Left ventricle myocardium inferior (tissue), 1 donor: ENCODE results near the gene IKZF2. TPM values are rescaled to one million over a fixed set of nuclear protein-coding genes. Genes with fewer than 3 reads are reported as not detected.

Experiments
- DNase-seq: peaks from one replicate; pipeline ENCODE4 v3.0.0-alpha.2; 2020
- H3K27ac ChIP-seq: fragments of 200-600 bp; replicated peaks from 2 replicates; pipeline ENCODE4 v1.8.0; 2021
- H3K27me3 ChIP-seq: fragments of 200-600 bp; 2 replicates; pipeline ENCODE4 v1.8.0; 2021; ENCODE audit warnings: low read depth
- H3K36me3 ChIP-seq: fragments of 200-600 bp; 2 replicates; pipeline ENCODE4 v1.8.0; 2021
- H3K4me1 ChIP-seq: fragments of 200-600 bp; 2 replicates; pipeline ENCODE4 v1.8.0; 2021
- H3K4me3 ChIP-seq: fragments of 200-600 bp; 2 replicates; pipeline ENCODE4 v1.8.0; 2021; ENCODE audit warnings: mild to moderate bottlenecking, moderate library complexity
- H3K9me3 ChIP-seq: fragments of 200-600 bp; replicated peaks from 2 replicates; pipeline ENCODE4 v1.8.0; 2021
- intact Hi-C: fragments of 100-400 bp; cut with micrococcal nuclease; formaldehyde crosslinking; loops from one replicate; pipeline ENCODE4 v1.11.0; 2022
- total RNA-seq: library from RNA; stranded (reverse); fragmentation: NEBNext Ultra II Directional; extraction: Animal tissue kit (Norgen Biotek cat#: 25700); gene quantifications from one replicate; pipeline ENCODE4 v1.2.1, GENCODE V29; 2021
- TF ChIP-seq, protein P1 (sequence below): fragments of 200-600 bp; IDR thresholded peaks from 2 replicates; pipeline ENCODE4 v1.8.0; 2021; ENCODE audit warnings: antibody characterized with exemption, mild to moderate bottlenecking, borderline replicate concordance
- donor health status: DM: no; HTN: yes; CAD: no; lungs with severe emphysema.

The IKZF2 gene
- total RNA-seq, 1 donor from 2014 or later: 6.8 TPM

DNA sequence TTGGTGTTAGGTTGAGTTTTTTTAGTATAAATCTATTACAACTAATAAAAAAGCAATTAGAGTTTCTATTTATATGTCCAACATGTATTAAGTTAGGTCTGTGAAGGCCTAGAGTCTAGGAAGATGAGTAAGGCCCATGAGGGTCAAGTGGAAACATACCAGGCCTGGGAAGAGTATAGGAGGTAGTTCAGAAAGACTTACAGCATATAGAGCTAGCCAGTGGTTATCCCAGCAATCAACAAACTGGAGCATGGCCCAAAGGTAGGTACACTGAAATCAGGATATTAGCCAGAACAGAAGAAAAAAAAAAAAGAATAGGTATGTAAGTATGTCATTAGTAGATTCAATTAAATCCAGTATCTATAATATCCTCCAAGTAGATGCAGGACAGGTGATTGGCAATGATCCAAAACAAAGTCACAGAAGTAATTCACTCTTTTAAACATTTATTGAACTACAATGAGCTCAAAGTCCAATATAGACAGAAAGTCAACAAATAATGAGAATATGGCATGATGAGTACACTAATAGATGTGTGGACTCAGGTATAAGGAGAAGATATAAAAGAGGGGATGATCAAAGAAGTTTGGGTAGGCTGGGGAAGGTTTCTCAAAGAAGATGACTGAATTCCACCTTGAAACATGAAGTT lies 70.3 kb downstream of the IKZF2 start:
- TF ChIP-seq, protein P1, sequence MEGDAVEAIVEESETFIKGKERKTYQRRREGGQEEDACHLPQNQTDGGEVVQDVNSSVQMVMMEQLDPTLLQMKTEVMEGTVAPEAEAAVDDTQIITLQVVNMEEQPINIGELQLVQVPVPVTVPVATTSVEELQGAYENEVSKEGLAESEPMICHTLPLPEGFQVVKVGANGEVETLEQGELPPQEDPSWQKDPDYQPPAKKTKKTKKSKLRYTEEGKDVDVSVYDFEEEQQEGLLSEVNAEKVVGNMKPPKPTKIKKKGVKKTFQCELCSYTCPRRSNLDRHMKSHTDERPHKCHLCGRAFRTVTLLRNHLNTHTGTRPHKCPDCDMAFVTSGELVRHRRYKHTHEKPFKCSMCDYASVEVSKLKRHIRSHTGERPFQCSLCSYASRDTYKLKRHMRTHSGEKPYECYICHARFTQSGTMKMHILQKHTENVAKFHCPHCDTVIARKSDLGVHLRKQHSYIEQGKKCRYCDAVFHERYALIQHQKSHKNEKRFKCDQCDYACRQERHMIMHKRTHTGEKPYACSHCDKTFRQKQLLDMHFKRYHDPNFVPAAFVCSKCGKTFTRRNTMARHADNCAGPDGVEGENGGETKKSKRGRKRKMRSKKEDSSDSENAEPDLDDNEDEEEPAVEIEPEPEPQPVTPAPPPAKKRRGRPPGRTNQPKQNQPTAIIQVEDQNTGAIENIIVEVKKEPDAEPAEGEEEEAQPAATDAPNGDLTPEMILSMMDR: no peak
- intact Hi-C loops: no loop called here
- no peak overlapping the region for H3K4me3 ChIP-seq
- no peaks in the 10 kb centered on the region for H3K9me3 ChIP-seq
- H3K36me3 ChIP-seq: no peaks in the 10 kb centered on the region
- H3K27ac ChIP-seq: no peak overlapping the region
- no peaks in the 10 kb centered on the region for H3K27me3 ChIP-seq
- peaks cover 8% of the 10 kb centered on the region for H3K4me1 ChIP-seq
- DNase-seq: no peak

DNA sequence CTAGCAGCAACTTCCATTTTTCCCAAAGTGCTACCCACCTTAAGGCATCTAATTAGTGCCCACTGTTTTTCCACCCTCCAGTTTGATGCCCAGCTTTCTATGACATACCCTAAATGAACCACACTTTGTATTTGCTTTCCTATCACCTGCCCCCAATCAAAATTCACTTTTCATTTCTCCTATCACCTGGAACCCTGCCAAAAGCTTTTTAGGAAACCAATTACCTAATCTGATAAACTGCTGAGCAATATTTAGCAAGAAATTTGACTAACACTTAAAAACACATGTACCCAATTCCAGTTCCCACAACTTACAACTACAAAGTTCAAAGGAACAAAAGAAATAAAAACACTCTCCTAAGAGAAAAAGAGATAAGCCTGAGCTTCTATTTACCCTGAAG lies 71.7 kb downstream of the IKZF2 start:
- no peaks in the 10 kb centered on the region for H3K9me3 ChIP-seq
- no peak overlapping the region for H3K4me3 ChIP-seq
- TF ChIP-seq, protein P1: no peak
- intact Hi-C loops: no loop called here
- no peaks in the 10 kb centered on the region for H3K27me3 ChIP-seq
- H3K27ac ChIP-seq: no peak overlapping the region
- no peaks in the 10 kb centered on the region for H3K36me3 ChIP-seq
- DNase-seq: no peak
- H3K4me1 ChIP-seq: no peaks in the 10 kb centered on the region

DNA sequence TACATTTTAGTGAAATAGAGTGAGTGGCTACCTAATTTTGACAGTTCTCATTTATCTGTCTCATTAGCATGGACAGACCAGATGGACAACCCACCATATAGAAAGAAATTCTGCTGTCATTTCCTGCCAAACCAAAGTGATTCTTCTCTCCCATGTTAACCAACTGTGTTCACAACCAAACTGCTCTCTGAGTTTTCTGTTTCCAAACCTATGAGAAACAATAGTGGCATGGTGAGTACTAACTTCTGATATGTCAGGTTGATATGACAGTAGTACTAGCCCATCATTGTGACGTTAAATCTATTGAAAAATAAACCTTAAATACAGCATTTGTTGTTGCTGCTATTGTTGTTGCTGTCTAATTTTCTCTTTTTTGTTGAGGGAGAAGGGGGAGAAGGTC lies 72.7 kb downstream of the IKZF2 start:
- Histone ChIP-seq H3K9me3 (no peaks in the 10 kb centered on the region), H3K27me3 (no peaks in the 10 kb centered on the region), H3K4me1 (no peaks in the 10 kb centered on the region), H3K4me3 (no peak overlapping the region), H3K36me3 (no peaks in the 10 kb centered on the region), H3K27ac (no peak overlapping the region)
- intact Hi-C loops: no loop called here
- TF ChIP-seq, protein P1: no peak
- no peak for DNase-seq

DNA sequence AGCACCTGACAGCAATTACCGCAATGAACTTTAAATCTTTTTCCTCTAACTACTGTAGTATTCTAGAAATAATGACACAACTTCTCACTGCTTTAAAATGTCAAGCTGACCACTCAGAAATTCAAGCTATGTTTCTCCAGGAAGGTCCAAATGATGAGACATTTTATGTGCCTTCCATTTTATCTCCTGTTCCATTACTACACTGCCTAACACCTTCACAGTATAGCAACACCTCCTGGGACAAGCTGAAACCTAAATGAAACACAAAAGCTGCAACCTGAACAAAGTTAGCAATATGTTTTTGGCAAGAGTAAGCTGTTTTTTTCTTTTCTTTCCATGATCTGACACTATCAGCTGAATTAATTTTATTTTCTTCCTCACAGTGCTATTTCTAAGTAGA lies 81.9 kb downstream of the IKZF2 start:
- TF ChIP-seq, protein P1: no peak
- H3K4me3 ChIP-seq: no peak overlapping the region
- H3K36me3 ChIP-seq: no peaks in the 10 kb centered on the region
- H3K27me3 ChIP-seq: no peaks in the 10 kb centered on the region
- H3K4me1 ChIP-seq: peaks cover 43% of the 10 kb centered on the region
- no peaks in the 10 kb centered on the region for H3K9me3 ChIP-seq
- intact Hi-C loops: no loop called here
- no peak for DNase-seq
- no peak overlapping the region for H3K27ac ChIP-seq

DNA sequence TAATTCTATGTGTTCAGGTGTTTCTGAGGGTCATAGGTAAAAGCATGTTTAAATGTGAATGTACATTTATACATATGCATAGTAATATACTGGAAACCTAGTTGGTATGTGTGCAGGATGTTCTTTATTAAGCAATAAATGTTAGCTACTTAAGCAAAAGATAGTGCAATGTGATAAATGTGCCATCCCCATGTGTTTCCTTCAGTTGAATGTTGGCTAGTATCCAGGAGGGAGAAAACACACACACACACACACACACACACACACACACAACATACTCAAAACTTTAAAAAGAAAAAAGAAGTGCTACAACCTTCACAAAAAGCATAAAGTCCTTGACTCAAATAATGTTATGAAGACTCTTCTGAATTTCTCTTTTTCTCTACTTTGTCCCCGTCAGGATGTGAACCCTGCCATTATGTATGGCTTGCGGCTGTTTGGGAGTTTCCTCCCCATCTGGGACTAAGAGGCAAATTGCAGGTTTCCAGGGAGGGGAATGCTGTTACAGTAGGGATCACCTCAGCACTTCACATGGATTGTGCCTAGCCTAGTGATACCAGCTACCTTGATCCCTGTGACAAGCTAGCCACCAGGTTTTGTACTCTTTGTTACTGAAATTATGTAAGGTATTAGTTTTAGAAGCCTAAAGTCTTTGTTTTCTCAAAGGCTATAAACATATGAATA lies 82.6 kb downstream of the IKZF2 start:
- intact Hi-C loops: no loop called here
- no peak for DNase-seq
- H3K9me3 ChIP-seq: no peaks in the 10 kb centered on the region
- no peak overlapping the region for H3K27ac ChIP-seq
- H3K4me3 ChIP-seq: no peak overlapping the region
- TF ChIP-seq, protein P1: no peak
- H3K36me3 ChIP-seq: no peaks in the 10 kb centered on the region
- H3K4me1 ChIP-seq: peaks cover 43% of the 10 kb centered on the region
- H3K27me3 ChIP-seq: no peaks in the 10 kb centered on the region
